NCI-H82 (cell line): Measurements from ENCODE around the gene RASA1.
A peak's percentile ranks its signal among the peaks of the same experiment; 100 is the strongest.

Source experiments
- DNase-seq: peaks from one replicate; lab custom pipeline; 2025; lab: John Stamatoyannopoulos, UW

RASA1 gene

DNA sequence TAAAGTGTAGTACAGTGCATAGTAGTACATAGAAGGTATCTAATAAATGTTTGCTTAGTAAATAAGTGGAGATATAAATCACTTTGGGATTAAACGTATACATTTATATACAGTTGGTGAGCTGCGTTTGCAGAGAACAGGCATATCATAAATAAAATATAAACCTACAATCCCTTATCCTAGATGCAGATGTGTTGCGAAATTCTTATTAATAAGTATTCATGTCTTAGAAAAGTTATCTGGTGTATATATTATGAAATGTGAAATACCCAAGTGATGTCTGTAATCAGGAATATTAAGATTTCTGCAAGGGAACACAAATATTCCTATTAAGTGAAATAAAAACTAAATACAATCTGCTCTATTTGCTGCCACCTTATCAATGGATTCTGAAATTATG lies 136.2 kb downstream of the RASA1 start:
- DNase-seq = no peak

DNA sequence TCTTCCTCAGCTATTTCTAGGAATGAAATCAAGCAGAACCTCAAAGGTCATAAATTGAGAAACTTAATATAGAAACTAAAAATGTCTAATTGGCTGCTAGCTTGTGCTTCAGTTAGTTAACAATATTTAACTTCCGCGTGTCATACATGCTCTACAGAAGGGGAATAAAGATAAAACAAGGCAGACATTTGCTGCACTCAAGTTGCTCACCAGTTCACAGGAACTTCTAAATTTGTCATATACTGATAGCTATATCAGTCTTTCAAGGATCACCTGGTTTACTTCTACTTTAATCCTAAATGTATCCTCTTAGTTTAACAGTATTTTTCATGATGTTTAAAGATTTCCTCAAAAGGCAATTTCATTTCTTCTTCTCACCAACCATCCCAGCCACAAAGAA lies 136.7 kb downstream of the RASA1 start:
- DNase-seq = no peak

DNA sequence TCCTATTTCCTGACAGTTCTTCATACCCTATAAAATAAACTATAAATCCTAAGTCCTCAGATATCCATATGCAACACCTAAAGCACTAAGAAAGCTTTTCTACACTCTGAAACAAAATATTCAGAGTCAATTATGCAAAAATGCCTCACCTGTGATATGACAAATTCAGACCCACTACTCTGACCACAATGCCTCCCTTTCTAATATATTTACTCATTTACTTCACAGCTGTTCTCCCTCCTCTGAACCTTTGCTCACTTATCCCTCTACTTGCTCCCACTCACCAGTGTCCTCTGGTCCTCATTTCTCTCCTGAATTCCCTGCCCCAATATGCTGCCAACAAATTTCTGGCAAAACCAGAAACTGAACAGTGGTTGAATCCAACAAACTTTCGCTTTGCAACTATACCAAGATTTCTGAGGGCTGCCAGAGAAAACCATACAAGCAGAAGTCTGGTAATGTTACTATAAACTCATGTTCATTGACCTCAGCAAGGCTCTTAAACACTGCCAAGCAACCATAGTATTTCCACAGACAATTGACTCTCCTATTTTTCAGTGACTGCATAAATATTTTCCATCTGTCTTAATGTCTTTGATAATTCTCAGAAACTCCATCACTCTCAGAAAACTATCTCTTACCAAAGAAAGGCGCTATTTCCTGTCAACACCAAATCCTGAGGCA lies 137.9 kb downstream of the RASA1 start:
- no peak for DNase-seq

- no peak for DNase-seq
These were observed 140.5 kb downstream of the RASA1 start for GRCh38 chr5:87408204-87408603.

- no peak for DNase-seq
These were observed 143.2 kb downstream of the RASA1 start for GRCh38 chr5:87410931-87411330.

GRCh38 chr5:87411586-87411972 lies 143.9 kb downstream of the RASA1 start:
- no peak for DNase-seq

GRCh38 chr5:87411973-87412629 lies 144.4 kb downstream of the RASA1 start:
- DNase-seq = peak; percentile 41

DNA sequence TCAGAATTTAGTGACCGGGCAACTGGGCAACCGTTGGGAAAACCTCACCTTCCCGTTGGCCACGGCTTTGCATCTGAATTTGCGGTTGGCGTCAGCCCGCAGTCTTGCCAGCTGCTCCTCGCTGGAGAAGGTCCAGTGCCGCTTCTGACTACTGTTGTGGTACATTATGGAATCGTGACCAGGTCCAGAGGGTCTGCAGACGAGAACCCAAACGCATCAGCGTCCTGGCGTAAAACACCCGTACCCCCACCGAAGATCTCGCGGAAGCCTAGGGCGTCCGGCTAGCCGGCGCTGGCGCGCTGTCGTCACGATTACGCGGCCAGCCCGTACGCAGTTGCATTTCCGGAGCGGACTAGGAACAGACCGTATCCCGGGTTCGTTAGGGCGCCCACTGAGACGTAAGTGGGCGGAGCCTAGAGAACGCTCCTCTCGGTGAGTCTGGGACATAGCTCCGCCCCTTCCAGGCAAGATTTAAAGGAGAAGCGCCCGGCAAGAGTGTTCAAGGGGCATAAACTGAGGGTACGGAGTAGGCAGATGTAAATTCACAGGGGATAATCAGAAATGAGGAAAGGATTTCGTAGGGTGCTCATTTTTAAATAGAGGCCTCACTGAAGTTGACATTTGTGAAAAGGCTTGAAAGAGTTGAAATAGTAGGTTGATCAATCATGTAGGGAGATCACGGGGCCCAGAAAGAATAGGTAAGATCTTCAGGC lies 145.1 kb downstream of the RASA1 start, which contains the start of gene CCNH:
Gene CCNH (minus strand): TSS at position 301 of the 713 bp plus-strand sequence. CDS start 136 bp downstream, at position 165.
- peak; percentile 99 for DNase-seq

DNA sequence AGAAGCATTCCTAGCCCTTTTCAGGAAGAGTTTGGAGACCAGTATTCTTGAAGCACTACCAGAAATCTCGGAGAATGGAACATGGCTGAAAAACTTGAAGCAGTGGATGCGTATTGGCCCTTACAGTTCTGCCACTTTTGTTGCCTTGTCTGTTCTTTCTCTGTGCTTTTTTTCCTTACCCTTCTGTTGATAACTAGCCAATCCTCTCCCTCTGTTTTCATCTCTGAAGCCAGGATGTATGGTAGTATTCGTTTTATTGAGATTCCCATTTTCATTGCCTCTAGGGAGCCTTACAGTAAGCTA lies 145.6 kb downstream of the RASA1 start:
- no peak for DNase-seq

DNA sequence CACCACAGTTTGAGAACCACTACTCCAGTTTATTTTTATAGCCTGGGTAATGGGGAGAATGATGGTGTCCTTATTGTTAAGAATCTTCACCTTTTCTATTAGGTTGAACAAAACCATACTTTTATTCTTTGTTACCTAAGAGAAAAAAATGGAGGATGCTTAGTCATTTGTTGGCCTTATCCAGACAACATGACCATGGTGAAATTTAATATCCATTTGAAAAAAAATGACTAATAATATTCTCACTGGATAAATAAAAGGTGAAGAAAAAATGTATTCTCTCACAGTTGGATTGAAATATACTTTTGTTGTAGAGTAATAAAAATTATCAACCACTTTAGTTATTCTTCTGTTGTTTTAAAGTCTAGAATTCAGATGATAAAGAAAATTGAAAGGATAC lies 150.8 kb downstream of the RASA1 start:
- DNase-seq = no peak

DNA sequence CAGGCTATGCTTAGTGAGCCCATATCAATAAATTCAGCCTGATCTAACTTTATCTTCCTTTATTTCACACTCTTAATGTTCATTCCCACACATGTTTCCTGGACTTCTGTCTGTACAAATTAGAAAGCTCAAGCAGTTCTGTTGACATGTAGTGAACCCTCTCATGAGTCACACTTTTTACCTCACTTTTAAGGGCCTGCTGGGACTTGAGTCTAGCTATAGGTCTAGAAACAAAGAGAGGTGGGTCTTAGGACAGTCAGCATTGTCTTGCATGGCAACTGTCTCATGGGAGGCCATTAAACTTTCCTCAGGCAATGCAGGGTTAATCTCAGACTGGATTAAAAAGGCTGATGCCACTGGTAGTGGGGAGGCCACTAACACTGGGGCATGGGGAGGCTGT lies 153.6 kb downstream of the RASA1 start:
- no peak for DNase-seq

- DNase-seq = no peak
These were observed 156.1 kb downstream of the RASA1 start for GRCh38 chr5:87423755-87424154.

DNA sequence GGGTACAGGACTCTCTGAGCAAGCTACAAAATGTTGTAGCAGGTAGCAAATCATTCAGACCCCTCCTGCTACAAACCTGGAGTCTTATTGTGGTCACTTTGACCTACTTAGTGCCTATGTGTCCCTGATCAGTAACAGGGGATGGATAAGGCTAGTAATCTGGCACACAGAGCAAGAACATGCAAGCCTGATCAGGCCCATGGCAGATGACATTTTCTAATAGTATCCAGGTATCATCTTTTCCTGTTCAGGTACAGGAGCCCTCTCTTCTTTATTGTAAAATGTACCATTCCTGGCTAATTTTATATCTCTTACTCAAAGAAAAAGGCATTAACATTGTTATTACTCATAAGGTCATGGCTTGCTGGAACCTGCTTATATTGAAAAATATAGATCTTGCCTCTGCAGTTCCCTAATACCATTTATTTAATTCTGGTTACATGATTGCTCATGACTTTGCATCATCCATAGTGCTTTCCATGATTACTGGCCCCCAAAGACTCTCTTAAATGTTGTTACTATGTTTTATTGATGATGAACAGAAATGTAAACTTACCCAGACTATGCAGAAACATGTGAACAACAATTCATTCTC lies 163.3 kb downstream of the RASA1 start:
- DNase-seq = no peak

- no peak for DNase-seq
These were observed 164.8 kb downstream of the RASA1 start for GRCh38 chr5:87432460-87432859.

DNA sequence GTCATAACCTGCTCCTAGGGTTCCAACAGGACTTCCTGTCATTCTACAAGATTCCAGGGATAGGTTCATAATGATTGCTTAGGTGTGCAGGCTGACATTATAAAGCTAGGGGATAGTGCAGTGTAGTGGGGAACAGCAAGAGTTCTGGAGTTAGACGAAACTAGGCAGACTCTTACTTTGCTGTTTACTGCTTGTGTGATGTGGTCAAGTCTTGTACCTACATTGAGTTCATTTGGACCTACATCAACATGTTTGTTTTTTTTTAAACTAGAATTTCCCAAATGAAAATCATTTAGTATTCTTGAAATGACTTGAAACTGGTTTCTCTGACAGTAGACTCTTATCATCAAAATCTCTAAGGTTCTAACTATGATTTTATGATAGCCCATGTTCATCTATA lies 166.3 kb downstream of the RASA1 start:
- no peak for DNase-seq

DNA sequence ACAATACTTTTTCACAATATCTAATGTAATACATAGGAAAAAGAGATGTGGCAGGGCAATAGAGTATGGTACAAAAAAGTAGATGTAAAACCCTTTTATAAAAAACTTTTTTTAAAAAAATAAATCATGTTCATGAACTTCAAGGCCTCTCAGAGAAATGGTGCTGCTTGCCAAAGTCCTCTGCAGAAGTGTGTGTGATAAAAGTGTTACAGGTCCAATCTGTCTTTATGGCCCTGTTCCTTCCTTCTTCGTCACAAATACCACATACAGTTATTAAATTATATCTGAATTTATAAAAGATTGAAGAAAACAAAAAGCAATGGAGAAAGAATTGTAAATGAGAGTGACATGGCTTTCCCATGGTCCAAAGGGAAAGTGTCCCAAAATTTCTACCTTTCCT lies 166.8 kb downstream of the RASA1 start:
- no peak for DNase-seq

GRCh38 chr5:87435144-87435694 lies 167.5 kb downstream of the RASA1 start:
- DNase-seq = no peak

- DNase-seq = no peak
These were observed 170.0 kb downstream of the RASA1 start for GRCh38 chr5:87437724-87438123.

GRCh38 chr5:87438231-87438630 lies 170.5 kb downstream of the RASA1 start:
- no peak for DNase-seq
